Common myeloid progenitor, CD34-positive (primary cell): Measurements from ENCODE around the gene GFRA1.

ENCODE experiments used
- CTCF ChIA-PET: fragments of 350-600 bp; sonication (Branson Sonifier 250); formaldehyde crosslinking; loops from one replicate; lab custom pipeline; 2021; ENCODE audit warnings: antibody characterized with exemption; lab: Charles Lee
- POLR2A ChIA-PET: fragments of 350-600 bp; sonication (Branson Sonifier 250); formaldehyde crosslinking; loops from one replicate; lab custom pipeline; 2021; ENCODE audit warnings: antibody characterized with exemption; lab: Charles Lee
- DNase-seq, 3 donors: peaks; one replicate each; pipeline versions ENCODE4 v3.0.0 to v3.0.0-alpha.2; 2013
- H3K27ac ChIP-seq, 2 experiments: 1 replicate in 1 of 2; 2 replicates in 1 of 2; pipeline ENCODE4 v1.7.0; 2013; ENCODE audit warnings: inconsistent platforms in 2 of 2, low read length in 2 of 2, mild to moderate bottlenecking in 2 of 2, low read depth in 1 of 2, moderate library complexity in 1 of 2; ENCODE audit not compliant: severe bottlenecking in 2 of 2, insufficient read depth in 1 of 2, poor library complexity in 1 of 2
- H3K27me3 ChIP-seq, 5 experiments: replicated peaks in 2 of 5; 1 replicate in 3 of 5; 2 replicates in 2 of 5; pipeline versions ENCODE4 v1.6.1 to v1.7.0; 2013; ENCODE audit warnings: low read length in 4 of 5, mild to moderate bottlenecking in 2 of 5, moderate library complexity in 2 of 5, inconsistent platforms in 1 of 5; ENCODE audit not compliant: insufficient read depth in 5 of 5, control insufficient read depth in 4 of 5
- H3K36me3 ChIP-seq, 4 experiments: 1 replicate in 2 of 4; 2 replicates in 2 of 4; pipeline versions ENCODE4 v1.6.1 to v1.7.0; 2013; ENCODE audit warnings: low read length in 3 of 4, control low read depth in 1 of 4, mild to moderate bottlenecking in 1 of 4; ENCODE audit not compliant: control insufficient read depth in 4 of 4, insufficient read depth in 4 of 4
- H3K4me1 ChIP-seq, 4 experiments: 1 replicate in 3 of 4; 2 replicates in 1 of 4; pipeline versions ENCODE4 v1.6.1 to v1.7.1; 2013; ENCODE audit warnings: low read length in 3 of 4, mild to moderate bottlenecking in 3 of 4, control low read depth in 1 of 4, inconsistent platforms in 1 of 4, moderate library complexity in 1 of 4; ENCODE audit not compliant: control insufficient read depth in 4 of 4, insufficient read depth in 4 of 4; ENCODE audit errors: control extremely low read depth in 1 of 4
- H3K4me3 ChIP-seq, 7 experiments: 1 replicate in 4 of 7; 2 replicates in 3 of 7; pipeline versions ENCODE4 v1.5.1 to v1.7.0; 2013; ENCODE audit warnings: mild to moderate bottlenecking in 7 of 7, low read length in 6 of 7, moderate library complexity in 6 of 7, inconsistent platforms in 2 of 7, low read depth in 2 of 7, control low read depth in 1 of 7; ENCODE audit not compliant: insufficient read depth in 4 of 7, control insufficient read depth in 1 of 7; ENCODE audit errors: extremely low read depth in 1 of 7
- H3K9me3 ChIP-seq, 5 experiments: 1 replicate in 4 of 5; 2 replicates in 1 of 5; pipeline versions ENCODE4 v1.6.1 to v1.7.1; 2013; ENCODE audit warnings: low read length in 4 of 5, mild to moderate bottlenecking in 2 of 5, inconsistent platforms in 1 of 5, low read depth in 1 of 5, moderate library complexity in 1 of 5; ENCODE audit not compliant: control insufficient read depth in 4 of 5, insufficient read depth in 2 of 5; ENCODE audit errors: control extremely low read depth in 1 of 5
- WGBS: methylation state at CpG from one replicate; pipeline ENCODE4 v1.1.5; 2013; ENCODE audit not compliant: insufficient coverage; 5-methylcytosine and 5-hydroxymethylcytosine counted together

The GFRA1 gene

GRCh38 chr10:116099023-116099420, 174.0 kb downstream of the GFRA1 start:
- Histone ChIP-seq H3K4me3 (no peak overlapping the region), H3K9me3 (no peaks in the 10 kb centered on the region), H3K27ac (no peak overlapping the region), H3K4me1 (no peaks in the 10 kb centered on the region), H3K27me3 (peaks cover 0 to 7% (median 2%) of the 10 kb centered on the region in 5 experiments), H3K36me3 (no peaks in the 10 kb centered on the region)
- no peak for DNase-seq
- WGBS = 95% methylated on average over 4 of the region's 5 CpGs
- CTCF ChIA-PET = interaction anchor here (2.0 kb wide), 1 partner anchor 14 kb away, joined by 6 read pairs; no protein-coding TSS in a partner anchor
- POLR2A ChIA-PET = no interaction called here

GRCh38 chr10:116098411-116099022, 174.5 kb downstream of the GFRA1 start:
- H3K36me3 ChIP-seq = no peaks in the 10 kb centered on the region
- H3K27me3 ChIP-seq = peaks cover 0 to 7% (median 2%) of the 10 kb centered on the region in 5 experiments
- no peak overlapping the region for H3K27ac ChIP-seq
- H3K9me3 ChIP-seq = no peaks in the 10 kb centered on the region
- ChIA-PET CTCF (interaction anchor here (0.8 to 2.0 kb wide), 2 partner anchors 11 to 14 kb away, joined by 3 to 6 read pairs; no protein-coding TSS in a partner anchor), POLR2A (no interaction called here)
- no peak overlapping the region for H3K4me3 ChIP-seq
- no peak for DNase-seq
- 78% methylated on average over 6 of the region's 8 CpGs for WGBS
- no peaks in the 10 kb centered on the region for H3K4me1 ChIP-seq

DNA sequence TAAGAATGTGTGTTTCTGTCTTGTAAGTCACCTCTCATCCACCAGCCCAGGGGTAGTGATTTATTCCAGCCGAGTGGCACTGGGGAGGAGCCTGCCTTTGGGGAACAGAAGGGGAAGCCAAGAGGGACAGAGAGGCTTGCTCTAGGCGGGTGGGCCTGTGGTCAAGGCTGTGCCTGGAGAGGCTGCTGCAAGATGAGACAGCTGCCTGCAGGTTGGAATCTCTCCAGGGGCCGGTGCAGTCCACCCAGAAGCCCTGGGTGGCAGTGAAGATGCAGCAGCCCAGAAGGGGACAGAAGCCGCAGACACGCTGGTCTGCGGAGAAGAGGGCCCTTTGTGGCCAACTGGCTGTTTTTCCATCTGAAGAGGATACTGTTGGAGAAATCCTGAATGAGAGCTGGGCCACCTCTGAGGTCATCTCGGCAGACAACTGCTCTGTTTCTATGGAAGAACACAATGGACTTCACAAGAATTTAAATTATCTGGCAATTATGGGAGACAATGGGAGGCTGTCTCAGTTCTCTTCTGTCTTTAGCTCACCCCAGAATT, 175.7 kb downstream of the GFRA1 start:
- peaks cover 0 to 7% (median 2%) of the 10 kb centered on the region in 5 experiments for H3K27me3 ChIP-seq
- H3K4me1 ChIP-seq = no peaks in the 10 kb centered on the region
- DNase-seq = no peak
- no peak overlapping the region for H3K27ac ChIP-seq
- no peaks in the 10 kb centered on the region for H3K9me3 ChIP-seq
- H3K4me3 ChIP-seq = no peak overlapping the region
- H3K36me3 ChIP-seq = no peaks in the 10 kb centered on the region
- WGBS = 78% methylated on average over 6 of the region's 7 CpGs
- ChIA-PET POLR2A (no interaction called here), CTCF (interaction anchor here (2.0 kb wide), 1 partner anchor 12 kb away, joined by 6 read pairs; no protein-coding TSS in a partner anchor)

DNA sequence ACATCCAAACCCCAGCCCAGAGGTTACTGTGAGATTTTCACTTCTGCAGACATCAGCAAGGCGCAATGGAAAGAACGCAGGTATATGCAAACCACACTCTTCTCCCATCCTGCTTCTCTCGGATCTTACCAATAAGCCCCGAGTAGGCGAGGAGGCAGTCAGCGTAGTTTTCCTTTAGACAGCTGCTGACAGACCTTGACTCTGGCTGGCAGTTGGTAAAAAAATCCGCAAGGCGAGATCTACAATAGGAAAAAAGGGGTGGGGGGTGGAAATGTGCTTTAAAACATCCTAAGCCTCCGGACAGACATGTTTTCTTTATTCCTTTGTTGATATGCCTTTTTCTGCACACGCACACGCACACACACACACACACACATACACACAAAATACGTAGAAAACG, 176.5 kb downstream of the GFRA1 start:
- POLR2A ChIA-PET = no interaction called here
- WGBS = 93% methylated on average over 2 of the region's 13 CpGs
- Histone ChIP-seq H3K9me3 (no peaks in the 10 kb centered on the region), H3K27ac (no peak overlapping the region), H3K36me3 (no peaks in the 10 kb centered on the region), H3K4me1 (no peaks in the 10 kb centered on the region), H3K27me3 (peaks cover 0 to 7% (median 2%) of the 10 kb centered on the region in 5 experiments), H3K4me3 (no peak overlapping the region)
- CTCF ChIA-PET = no interaction called here
- DNase-seq = no peak

DNA sequence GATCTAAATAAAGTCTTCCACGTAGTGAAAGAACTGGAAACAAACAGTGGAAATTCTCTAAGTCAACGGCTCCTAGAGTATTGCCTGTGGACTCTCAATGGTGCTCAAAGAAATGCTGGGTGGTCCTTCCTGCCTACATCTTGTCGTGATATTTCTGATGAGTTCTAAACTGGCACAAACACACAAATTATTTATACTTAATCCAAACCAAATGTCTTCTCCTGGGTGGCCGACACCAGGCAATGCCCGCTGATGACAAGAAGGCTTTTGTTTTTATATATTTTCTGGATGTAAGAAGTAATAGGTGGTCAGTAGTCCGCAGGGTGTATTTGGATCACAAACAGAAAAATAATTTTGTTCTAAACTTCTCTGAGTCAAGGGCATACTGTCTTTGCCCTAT, 178.7 kb downstream of the GFRA1 start:
- WGBS = 97% methylated on average over 3 of the region's 6 CpGs
- H3K4me3 ChIP-seq = no peak overlapping the region
- H3K4me1 ChIP-seq = no peaks in the 10 kb centered on the region
- peaks cover 0 to 7% (median 0%) of the 10 kb centered on the region in 5 experiments for H3K27me3 ChIP-seq
- ChIA-PET CTCF (no interaction called here), POLR2A (no interaction called here)
- no peak overlapping the region for H3K27ac ChIP-seq
- H3K36me3 ChIP-seq = no peaks in the 10 kb centered on the region
- DNase-seq = no peak
- H3K9me3 ChIP-seq = no peaks in the 10 kb centered on the region

DNA sequence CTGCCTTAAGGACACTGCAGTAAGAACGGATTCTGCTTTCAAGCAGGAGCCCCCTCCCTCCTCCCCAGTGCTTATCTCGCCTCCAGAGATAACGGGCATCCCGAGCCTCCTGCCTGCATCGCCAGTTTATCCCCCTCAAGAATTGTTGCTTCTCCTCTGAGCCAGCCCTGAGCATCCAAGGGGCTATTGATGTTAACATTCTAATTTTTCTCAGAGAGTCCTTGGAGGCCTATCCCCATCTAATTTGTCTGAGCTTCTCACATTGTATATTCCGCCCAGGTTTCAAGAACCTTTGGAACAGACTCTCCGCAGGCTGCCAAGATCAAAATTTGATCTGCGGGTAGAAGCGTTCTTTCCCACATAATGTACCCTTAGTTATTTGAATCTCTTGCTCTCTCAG, 180.0 kb downstream of the GFRA1 start:
- no peaks in the 10 kb centered on the region for H3K4me1 ChIP-seq
- no peaks in the 10 kb centered on the region for H3K36me3 ChIP-seq
- ChIA-PET CTCF (no interaction called here), POLR2A (no interaction called here)
- peaks cover 0 to 6% (median 0%) of the 10 kb centered on the region in 5 experiments for H3K27me3 ChIP-seq
- H3K4me3 ChIP-seq = no peak overlapping the region
- H3K9me3 ChIP-seq = no peaks in the 10 kb centered on the region
- no peak for DNase-seq
- no peak overlapping the region for H3K27ac ChIP-seq
- 91% methylated on average over 7 of the region's 9 CpGs for WGBS

DNA sequence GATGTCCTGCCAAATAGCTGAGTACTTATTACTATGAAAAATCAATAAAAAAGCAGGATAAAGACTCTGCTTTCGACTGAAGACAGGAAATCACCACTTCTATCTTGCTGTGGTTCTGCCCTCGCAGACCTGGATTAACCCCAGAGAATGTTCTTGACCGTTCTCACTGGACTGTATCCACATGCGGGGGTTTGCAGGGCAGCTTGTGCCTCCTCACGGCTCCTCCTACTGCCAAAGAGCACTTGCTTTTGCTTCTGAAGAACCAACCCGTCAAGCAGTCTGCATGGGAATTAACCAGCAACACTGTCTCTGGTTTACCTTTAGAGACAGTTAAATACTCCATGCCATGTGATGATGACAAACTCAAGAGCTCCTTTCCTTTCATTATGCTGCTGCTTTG, 184.0 kb downstream of the GFRA1 start:
- Histone ChIP-seq H3K9me3 (no peaks in the 10 kb centered on the region), H3K4me3 (no peak overlapping the region), H3K36me3 (no peaks in the 10 kb centered on the region), H3K4me1 (peaks cover 0 to 8% (median 2%) of the 10 kb centered on the region in 4 experiments), H3K27ac (no peak overlapping the region), H3K27me3 (no peaks in the 10 kb centered on the region)
- POLR2A ChIA-PET = no interaction called here
- DNase-seq = no peak
- CTCF ChIA-PET = no interaction called here
- WGBS = 93% methylated on average over 6 of the region's 6 CpGs
